GM18517 (cell line): Measurements from ENCODE around the gene ZNF586.
"Not testable (repeated sequence)": the region's sequence is repeated elsewhere in the genome, so short reads cannot be mapped to it uniquely, and the experiment has no call there.

Experiments
- ATAC-seq: cut with Tn5 transposase; IDR thresholded peaks from one replicate; pipeline ENCODE4 v1.9.1; 2021; ENCODE audit warnings: mild to moderate bottlenecking, moderate library complexity; ENCODE audit not compliant: unreplicated experiment

Gene ZNF586

DNA sequence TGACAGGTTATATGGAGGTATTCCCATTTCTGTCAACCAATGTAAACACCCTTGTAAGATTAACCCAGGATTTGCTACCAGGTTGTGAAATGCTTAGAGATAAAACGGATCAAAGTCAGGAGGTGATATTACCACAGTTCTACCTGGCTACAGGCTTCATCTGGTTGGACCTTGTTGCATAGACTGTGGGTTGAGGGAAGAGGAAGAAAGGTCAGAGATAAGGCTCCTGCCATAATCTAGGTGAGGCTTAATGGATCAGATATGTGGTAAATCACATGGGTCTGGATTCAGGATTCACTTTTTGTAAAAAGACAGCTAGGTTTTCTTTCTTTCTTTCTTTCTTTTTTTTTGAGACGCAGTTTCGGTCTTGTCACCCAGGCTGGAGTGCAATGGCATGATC, 52.0 kb downstream of the ZNF586 start:
- ATAC-seq = not testable (repeated sequence)

GRCh38 chr19:57823155-57823554, 53.7 kb downstream of the ZNF586 start:
- ATAC-seq = not testable (repeated sequence)

DNA sequence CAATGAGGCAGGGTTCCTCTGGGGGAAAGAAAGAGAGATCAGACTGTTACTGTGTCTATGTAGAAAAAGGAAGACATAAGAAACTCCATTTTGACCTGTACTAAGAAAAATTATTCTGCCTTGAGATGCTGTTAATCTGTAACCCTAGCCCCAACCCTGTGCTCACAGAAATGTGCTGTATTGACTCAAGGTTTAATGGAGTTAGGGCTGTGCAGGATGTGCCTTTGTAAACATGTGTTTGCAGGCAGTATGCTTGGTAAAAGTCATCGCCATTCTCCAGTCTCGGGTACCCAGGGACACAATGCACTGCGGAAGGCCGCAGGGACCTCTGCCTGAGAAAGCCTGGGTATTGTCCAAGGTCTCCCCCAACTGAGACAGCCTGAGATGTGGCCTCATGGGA, 54.1 kb downstream of the ZNF586 start:
- not testable (repeated sequence) for ATAC-seq

DNA sequence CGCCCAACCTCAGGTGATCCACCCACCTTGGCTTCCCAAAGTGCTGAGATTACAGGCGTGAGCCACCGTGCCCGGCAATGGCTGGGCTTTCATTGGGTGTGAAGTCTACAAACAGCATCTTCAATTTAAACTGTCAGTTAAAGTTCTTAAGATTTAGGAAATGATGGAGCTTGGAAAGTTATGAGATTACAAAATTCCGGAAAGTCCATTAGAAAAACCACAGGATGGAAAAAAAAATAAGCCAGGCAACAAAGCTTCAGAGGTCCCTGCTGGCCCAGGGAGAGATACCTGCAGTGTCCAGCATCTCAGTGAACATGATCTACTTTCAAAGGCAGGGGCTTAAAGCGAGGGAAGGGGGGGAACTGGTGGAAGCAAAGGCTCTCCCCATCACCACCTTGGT, 56.0 kb downstream of the ZNF586 start:
- no peak for ATAC-seq

DNA sequence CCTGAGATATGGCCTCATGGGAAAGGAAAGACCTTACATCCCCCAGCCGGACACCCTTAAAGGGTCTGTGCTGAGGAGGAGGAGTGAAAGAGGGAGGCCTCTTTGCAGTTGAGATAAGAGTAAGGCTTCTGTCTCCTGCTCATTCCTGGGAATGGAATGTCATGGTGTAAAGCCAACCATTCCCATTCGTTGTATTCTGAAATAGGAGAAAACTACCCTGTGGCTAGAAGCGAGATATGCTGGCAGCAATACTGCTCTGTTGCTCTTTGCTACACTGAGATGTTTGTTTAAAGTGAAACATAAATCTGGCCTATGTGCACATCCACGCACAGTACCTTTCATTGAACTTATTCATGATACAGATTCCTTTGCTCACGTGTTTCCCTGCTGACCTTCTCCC, 59.8 kb downstream of the ZNF586 start:
- no peak for ATAC-seq

DNA sequence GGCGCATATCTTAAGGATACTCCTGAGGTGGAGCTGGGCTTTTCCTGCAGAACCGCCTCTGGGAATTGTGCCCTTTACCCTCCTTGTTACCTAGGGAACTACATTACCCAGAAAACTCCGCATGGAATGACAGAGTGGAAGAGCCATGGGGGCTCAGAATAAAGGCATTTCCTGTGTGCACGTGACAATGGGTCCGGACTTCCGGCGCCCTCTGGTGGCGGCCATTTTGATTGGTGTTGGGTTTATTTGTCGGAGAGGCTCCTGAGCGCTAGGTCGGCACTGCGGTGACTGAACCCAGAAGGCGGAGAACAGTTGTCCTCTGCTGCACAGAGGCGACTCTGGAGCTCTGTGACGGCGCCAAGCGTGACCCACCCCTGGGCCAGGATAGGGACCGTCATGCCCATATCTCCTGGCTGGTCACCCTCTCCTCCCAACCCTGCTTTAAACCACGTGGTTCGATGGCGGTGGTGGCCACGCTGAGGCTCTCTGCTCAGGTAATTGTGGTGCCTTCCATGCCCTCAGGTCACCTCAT, 60.7 kb downstream of the ZNF586 start, which contains the start of gene ZNF587B:
Gene ZNF587B, plus strand, starts transcription at position 229 of the 532 bp plus-strand sequence. Its CDS starts 230 bp downstream, at position 459.
- ATAC-seq = no peak
